Keratinocyte (primary cell): ENCODE measurements around the gene THOP1. TPM values are rescaled to one million over a fixed set of nuclear protein-coding genes. Genes with fewer than 3 reads are reported as not detected.

Experiments
- DNase-seq: peaks from one replicate; pipeline ENCODE4 v3.0.0-alpha.2; 2011; ENCODE audit warnings: low read depth, missing footprints, low spot score
- FAIRE-seq: peaks from 2 replicates; lab custom pipeline; 2011; peaks lifted over from hg19 to GRCh38; lab: Jason Lieb, UNC
- H2AFZ ChIP-seq: 2 replicates; pipeline ENCODE4 v1.6.0; 2012; ENCODE audit warnings: low read length, control low read depth, inconsistent platforms; ENCODE audit not compliant: control insufficient read depth
- H3K27ac ChIP-seq: 2 replicates; pipeline ENCODE4 v1.5.1; 2011; ENCODE audit warnings: low read length; ENCODE audit not compliant: control insufficient read depth, insufficient read depth
- H3K27me3 ChIP-seq: 3 replicates; pipeline ENCODE4 v1.6.0; 2011; ENCODE audit warnings: low read length; ENCODE audit not compliant: control insufficient read depth, insufficient read depth; ENCODE audit errors: extremely low read depth
- H3K36me3 ChIP-seq, 2 experiments: 2 replicates in 1 of 2; 3 replicates in 1 of 2; pipeline ENCODE4 v1.5.1; 2011; ENCODE audit warnings: low read length in 2 of 2, mild to moderate bottlenecking in 1 of 2; ENCODE audit not compliant: control insufficient read depth in 2 of 2, insufficient read depth in 2 of 2; ENCODE audit errors: extremely low read depth in 1 of 2
- H3K4me1 ChIP-seq: 3 replicates; pipeline ENCODE4 v1.5.1; 2011; ENCODE audit warnings: low read length; ENCODE audit not compliant: control insufficient read depth, insufficient read depth; ENCODE audit errors: extremely low read depth
- H3K4me2 ChIP-seq: 3 replicates; pipeline ENCODE4 v1.6.0; 2011; ENCODE audit warnings: low read depth, low read length; ENCODE audit not compliant: control insufficient read depth, insufficient read depth; ENCODE audit errors: extremely low read depth
- H3K4me3 ChIP-seq, 3 experiments: fragments of 200-600 bp in 1 of 3; sonication (generic) in 1 of 3; 2 replicates in 2 of 3; 3 replicates in 1 of 3; pipeline ENCODE4 v1.5.1; 2011 to 2016; ENCODE audit warnings: low read length in 3 of 3, mild to moderate bottlenecking in 3 of 3, control low read depth in 2 of 3, inconsistent platforms in 1 of 3, low read depth in 1 of 3, mixed read lengths in 1 of 3, mixed run types in 1 of 3, moderate library complexity in 1 of 3; ENCODE audit not compliant: control insufficient read depth in 2 of 3, insufficient read depth in 2 of 3; ENCODE audit errors: extremely low read depth in 1 of 3
- H3K79me2 ChIP-seq: 2 replicates; pipeline ENCODE4 v1.6.0; 2012; ENCODE audit warnings: low read length; ENCODE audit not compliant: control insufficient read depth, insufficient read depth
- H3K9ac ChIP-seq: 3 replicates; pipeline ENCODE4 v1.6.0; 2011; ENCODE audit warnings: low read length; ENCODE audit not compliant: control insufficient read depth, insufficient read depth; ENCODE audit errors: extremely low read depth
- H3K9me1 ChIP-seq: 3 replicates; pipeline ENCODE4 v1.6.0; 2011; ENCODE audit warnings: low read length; ENCODE audit not compliant: control insufficient read depth, insufficient read depth; ENCODE audit errors: extremely low read depth
- H3K9me3 ChIP-seq: 2 replicates; pipeline ENCODE4 v1.5.1; 2012; ENCODE audit warnings: low read depth, low read length; ENCODE audit not compliant: control insufficient read depth
- H4K20me1 ChIP-seq: 3 replicates; pipeline ENCODE4 v1.6.0; 2011; ENCODE audit warnings: low read length; ENCODE audit not compliant: control insufficient read depth, insufficient read depth; ENCODE audit errors: extremely low read depth
- EZH2 ChIP-seq: IDR thresholded peaks from one replicate; pipeline ENCODE4 v1.6.1; 2012; ENCODE audit warnings: inconsistent platforms, mild to moderate bottlenecking, low read length, moderate library complexity
- dilution Hi-C: fragments of 300-500 bp; cut with MboI; formaldehyde crosslinking; loops from one replicate; pipeline ENCODE4 v1.7.0; 2020; ENCODE audit warnings: low sequenced_read_pairs; ENCODE audit not compliant: extremely low pct_ligation_motif_present
- polyA plus RNA-seq, 5 experiments: library from polyadenylated mRNA; depleted of rRNA in 3 of 5; stranded (reverse) in 3 of 5; stranded (forward) in 1 of 5; unstranded in 1 of 5; fragments of >200 nt; gene quantifications; 1 replicate in 1 of 5; 2 replicates in 3 of 5; 3 replicates in 1 of 5; pipeline versions ENCODE4 v1.2.1 to v1.2.3, GENCODE V29; 2011 to 2012; ENCODE audit warnings: missing spikeins in 2 of 5, low read depth in 1 of 5, low replicate concordance in 1 of 5
- TF ChIP-seq, protein P1 (sequence below), 3 experiments: IDR thresholded peaks in 1 of 3; conservative IDR thresholded peaks in 1 of 3; optimal IDR thresholded peaks in 1 of 3; 2 replicates in 2 of 3; 3 replicates in 1 of 3; pipeline versions ENCODE3 to v1.5.1; 2011; ENCODE audit warnings: low read length in 3 of 3, mild to moderate bottlenecking in 3 of 3, moderate library complexity in 2 of 3, control low read depth in 1 of 3, inconsistent platforms in 1 of 3; ENCODE audit not compliant: insufficient read depth in 2 of 3; ENCODE audit errors: extremely low read depth in 1 of 3

Gene THOP1
- polyA plus RNA-seq, 1 donor (not counting 4 experiments of a cell fraction or from before 2014, with no cell fraction given), result 69.9 TPM

DNA sequence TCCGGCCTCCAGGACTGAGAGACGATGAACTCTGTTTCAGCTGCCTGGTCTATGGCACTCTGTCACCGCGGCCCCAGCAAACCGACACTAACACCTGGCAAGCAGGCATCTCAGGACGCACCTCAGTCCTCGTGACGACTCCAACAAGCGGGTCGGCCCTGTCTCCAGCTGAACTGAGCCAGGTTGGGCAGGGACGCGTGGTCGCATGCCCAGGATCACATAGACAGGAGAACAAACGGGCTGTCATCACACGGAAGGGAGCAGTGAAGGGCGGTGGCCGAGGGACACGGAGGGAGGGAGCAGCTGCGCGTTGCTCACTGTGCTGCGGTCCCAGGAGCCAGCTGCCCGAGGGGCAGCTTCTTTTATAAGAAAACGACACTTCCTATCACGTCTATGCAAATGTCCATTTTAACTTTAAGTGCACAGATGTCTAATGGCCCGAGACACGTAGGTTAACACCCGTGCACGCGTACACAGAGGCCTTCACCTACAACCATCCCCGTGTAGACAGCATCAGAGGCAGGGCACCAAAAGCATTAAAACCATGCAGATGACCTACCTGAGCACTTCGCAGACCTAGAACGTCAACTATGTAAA is 11.1 kb upstream of the THOP1 start:
- Histone ChIP-seq H3K4me1 (no peaks in the 10 kb centered on the region), H2AFZ (no peak overlapping the region), H3K27ac (no peak overlapping the region), H3K27me3 (no peaks in the 10 kb centered on the region), H3K9me1 (no peaks in the 10 kb centered on the region), H3K36me3 (peaks cover 13 to 17% of the 10 kb centered on the region in 2 experiments), H3K79me2 (peaks cover 87% of the 10 kb centered on the region), H3K9me3 (no peaks in the 10 kb centered on the region), H3K9ac (no peak overlapping the region), H3K4me2 (no peak overlapping the region), H3K4me3 (no peak overlapping the region), H4K20me1 (peaks cover 41% of the 10 kb centered on the region)
- FAIRE-seq (no peak), DNase-seq (no peak)
- dilution Hi-C loops, result no loop called here
- no peak for TF ChIP-seq EZH2
- TF ChIP-seq, protein P1, sequence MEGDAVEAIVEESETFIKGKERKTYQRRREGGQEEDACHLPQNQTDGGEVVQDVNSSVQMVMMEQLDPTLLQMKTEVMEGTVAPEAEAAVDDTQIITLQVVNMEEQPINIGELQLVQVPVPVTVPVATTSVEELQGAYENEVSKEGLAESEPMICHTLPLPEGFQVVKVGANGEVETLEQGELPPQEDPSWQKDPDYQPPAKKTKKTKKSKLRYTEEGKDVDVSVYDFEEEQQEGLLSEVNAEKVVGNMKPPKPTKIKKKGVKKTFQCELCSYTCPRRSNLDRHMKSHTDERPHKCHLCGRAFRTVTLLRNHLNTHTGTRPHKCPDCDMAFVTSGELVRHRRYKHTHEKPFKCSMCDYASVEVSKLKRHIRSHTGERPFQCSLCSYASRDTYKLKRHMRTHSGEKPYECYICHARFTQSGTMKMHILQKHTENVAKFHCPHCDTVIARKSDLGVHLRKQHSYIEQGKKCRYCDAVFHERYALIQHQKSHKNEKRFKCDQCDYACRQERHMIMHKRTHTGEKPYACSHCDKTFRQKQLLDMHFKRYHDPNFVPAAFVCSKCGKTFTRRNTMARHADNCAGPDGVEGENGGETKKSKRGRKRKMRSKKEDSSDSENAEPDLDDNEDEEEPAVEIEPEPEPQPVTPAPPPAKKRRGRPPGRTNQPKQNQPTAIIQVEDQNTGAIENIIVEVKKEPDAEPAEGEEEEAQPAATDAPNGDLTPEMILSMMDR (optimal IDR thresholded peaks at IDR 0.05 in 1 of 3, IDR thresholded peaks at IDR 0.05 in 1 of 3, conservative IDR thresholded peaks at IDR 0.05 in 1 of 3; ENCODE audit: extremely low read depth in 1 of 3, insufficient read depth in 2 of 3, low read length in 3 of 3), result no peak

DNA sequence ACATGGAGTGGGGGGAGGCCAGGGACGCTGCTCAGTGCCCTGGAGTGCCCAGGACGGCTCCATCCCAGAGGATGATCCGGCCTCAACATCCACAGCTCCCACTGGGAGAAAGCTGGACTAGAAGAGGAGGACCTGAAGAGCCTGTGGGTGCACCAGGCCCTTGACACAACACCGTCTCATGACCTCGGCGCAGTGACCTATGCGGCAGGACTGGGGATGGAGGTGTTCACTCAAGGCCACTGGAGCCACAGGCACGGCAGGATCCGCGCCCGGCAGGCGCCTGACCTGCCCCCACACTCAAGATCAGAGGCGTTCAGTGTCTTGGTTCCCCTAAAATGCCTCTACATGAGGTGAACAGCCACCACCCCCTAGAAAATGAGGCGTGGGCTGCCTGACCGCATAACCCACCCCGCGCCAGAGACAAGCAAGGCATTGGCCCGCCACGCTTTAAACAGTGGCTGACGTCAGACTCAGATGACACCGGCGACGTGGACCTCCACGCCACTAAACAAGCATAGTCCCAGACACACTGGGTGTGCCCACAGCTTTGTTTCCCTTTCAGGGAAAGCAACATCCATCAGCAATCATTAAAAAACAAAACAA is 10.2 kb upstream of the THOP1 start:
- H3K4me1 ChIP-seq, result no peaks in the 10 kb centered on the region
- no peak for DNase-seq
- dilution Hi-C loops, result no loop called here
- H4K20me1 ChIP-seq, result peaks cover 40% of the 10 kb centered on the region
- H3K79me2 ChIP-seq, result peaks cover 88% of the 10 kb centered on the region
- H3K36me3 ChIP-seq, result peaks cover 13 to 19% of the 10 kb centered on the region in 2 experiments
- TF ChIP-seq, protein P1 (optimal IDR thresholded peaks at IDR 0.05 in 1 of 3, IDR thresholded peaks at IDR 0.05 in 1 of 3, conservative IDR thresholded peaks at IDR 0.05 in 1 of 3; ENCODE audit: extremely low read depth in 1 of 3, insufficient read depth in 2 of 3, low read length in 3 of 3), result no peak
- no peak for TF ChIP-seq EZH2
- no peaks in the 10 kb centered on the region for H3K27me3 ChIP-seq
- no peak overlapping the region for H3K4me2 ChIP-seq
- H2AFZ ChIP-seq, result no peak overlapping the region
- no peaks in the 10 kb centered on the region for H3K9me3 ChIP-seq
- H3K4me3 ChIP-seq, result no peak overlapping the region
- no peak overlapping the region for H3K9ac ChIP-seq
- no peak for FAIRE-seq
- H3K27ac ChIP-seq, result no peak overlapping the region
- H3K9me1 ChIP-seq, result no peaks in the 10 kb centered on the region
